Panc1 (cell line): Measurements from ENCODE around the gene MAGI1.

ENCODE experiments used
- CTCF ChIP-seq: fragments of 450-650 bp; IDR thresholded peaks from 2 replicates; pipeline ENCODE4 v1.5.1; 2017; ENCODE audit warnings: mild to moderate bottlenecking
- REST ChIP-seq, 2 experiments: IDR thresholded peaks; 2 replicates each; pipeline ENCODE4 v1.6.1; 2011 to 2012; ENCODE audit warnings: low read depth in 2 of 2, control low read depth in 1 of 2, low read length in 1 of 2, mild to moderate bottlenecking in 1 of 2, moderate library complexity in 1 of 2; ENCODE audit not compliant: insufficient read depth in 1 of 2
- SIN3A ChIP-seq: IDR thresholded peaks from 2 replicates; pipeline ENCODE4 v1.6.1; 2012; ENCODE audit warnings: low read depth, mild to moderate bottlenecking, low read length, moderate library complexity, borderline replicate concordance; ENCODE audit not compliant: insufficient read depth

- TF ChIP-seq REST (IDR thresholded peaks at IDR 0.05; ENCODE audit: insufficient read depth in 1 of 2, low read depth in 2 of 2, low read length in 1 of 2) (no peak), CTCF (no peak), SIN3A (no peak)
These were observed 44.5 kb upstream of the MAGI1 start for GRCh38 chr3:66083096-66083678.
